ENCODE data around the gene GRIN2B.
A peak's percentile ranks its signal among the peaks of the same experiment; 100 is the strongest.

GRIN2B gene

GRCh38 chr12:13981296-13981962 lies at the start of gene GRIN2B:
Gene GRIN2B, minus strand, starts transcription at chr12:13981602. Its CDS starts 115,394 bp downstream, at chr12:13866208.
- Histone ChIP-seq H3K27me3 (ENCODE audit: control insufficient read depth, insufficient read depth, low read length) (peaks cover 63% of the 10 kb centered on the region), H3K9me3 (ENCODE audit: control insufficient read depth, insufficient read depth, low read length) (no peaks in the 10 kb centered on the region), H3K4me3 (ENCODE audit: low read depth, low read length) (peak within 1 kb of the TSS; percentile 89), H3K9ac (ENCODE audit: low read depth, low read length) (no peak within 1 kb of the TSS; the same call in 1 of the 2 replicates), H3K36me3 (ENCODE audit: control insufficient read depth, insufficient read depth, low read length) (no peaks in the 10 kb centered on the region), H3K27ac (ENCODE audit: low read depth, low read length) (no peak within 1 kb of the TSS), H3K4me1 (ENCODE audit: control insufficient read depth, insufficient read depth, low read length) (peaks cover 6% of the 10 kb centered on the region)

GRCh38 chr12:14026537-14026936 lies 45.1 kb upstream of the GRIN2B start:
- Histone ChIP-seq H3K9me3 (ENCODE audit: control insufficient read depth, insufficient read depth, low read length) (no peaks in the 10 kb centered on the region), H3K27me3 (ENCODE audit: control insufficient read depth, insufficient read depth, low read length) (no peaks in the 10 kb centered on the region), H3K4me3 (ENCODE audit: low read depth, low read length) (no peak overlapping the region), H3K27ac (ENCODE audit: low read depth, low read length) (no peak overlapping the region), H3K4me1 (ENCODE audit: control insufficient read depth, insufficient read depth, low read length) (no peaks in the 10 kb centered on the region), H3K9ac (ENCODE audit: low read depth, low read length) (no peak overlapping the region), H3K36me3 (ENCODE audit: control insufficient read depth, insufficient read depth, low read length) (no peaks in the 10 kb centered on the region)

GRCh38 chr12:14024591-14024990 lies 43.2 kb upstream of the GRIN2B start:
- Histone ChIP-seq H3K27me3 (ENCODE audit: control insufficient read depth, insufficient read depth, low read length) (no peaks in the 10 kb centered on the region), H3K4me3 (ENCODE audit: low read depth, low read length) (no peak overlapping the region), H3K4me1 (ENCODE audit: control insufficient read depth, insufficient read depth, low read length) (no peaks in the 10 kb centered on the region), H3K9ac (ENCODE audit: low read depth, low read length) (no peak overlapping the region), H3K36me3 (ENCODE audit: control insufficient read depth, insufficient read depth, low read length) (no peaks in the 10 kb centered on the region), H3K27ac (ENCODE audit: low read depth, low read length) (no peak overlapping the region), H3K9me3 (ENCODE audit: control insufficient read depth, insufficient read depth, low read length) (no peaks in the 10 kb centered on the region)

- Histone ChIP-seq H3K4me1 (ENCODE audit: control insufficient read depth, insufficient read depth, low read length) (no peaks in the 10 kb centered on the region), H3K4me3 (ENCODE audit: low read depth, low read length) (no peak overlapping the region), H3K9ac (ENCODE audit: low read depth, low read length) (no peak overlapping the region), H3K27ac (ENCODE audit: low read depth, low read length) (no peak overlapping the region), H3K27me3 (ENCODE audit: control insufficient read depth, insufficient read depth, low read length) (no peaks in the 10 kb centered on the region), H3K9me3 (ENCODE audit: control insufficient read depth, insufficient read depth, low read length) (no peaks in the 10 kb centered on the region), H3K36me3 (ENCODE audit: control insufficient read depth, insufficient read depth, low read length) (no peaks in the 10 kb centered on the region)
Measured at GRCh38 chr12:14018080-14018479, 36.7 kb upstream of the GRIN2B start.

- Histone ChIP-seq H3K9ac (ENCODE audit: low read depth, low read length) (no peak overlapping the region), H3K27me3 (ENCODE audit: control insufficient read depth, insufficient read depth, low read length) (no peaks in the 10 kb centered on the region), H3K36me3 (ENCODE audit: control insufficient read depth, insufficient read depth, low read length) (no peaks in the 10 kb centered on the region), H3K4me1 (ENCODE audit: control insufficient read depth, insufficient read depth, low read length) (no peaks in the 10 kb centered on the region), H3K27ac (ENCODE audit: low read depth, low read length) (no peak overlapping the region), H3K4me3 (ENCODE audit: low read depth, low read length) (no peak overlapping the region), H3K9me3 (ENCODE audit: control insufficient read depth, insufficient read depth, low read length) (no peaks in the 10 kb centered on the region)
Measured at GRCh38 chr12:14010989-14011388, 29.6 kb upstream of the GRIN2B start.

GRCh38 chr12:14007639-14008038 lies 26.2 kb upstream of the GRIN2B start:
- no peaks in the 10 kb centered on the region for H3K36me3 ChIP-seq (ENCODE audit: control insufficient read depth, insufficient read depth, low read length)
- no peaks in the 10 kb centered on the region for H3K9me3 ChIP-seq (ENCODE audit: control insufficient read depth, insufficient read depth, low read length)
- H3K4me1 ChIP-seq (ENCODE audit: control insufficient read depth, insufficient read depth, low read length): no peaks in the 10 kb centered on the region
- no peak overlapping the region for H3K27ac ChIP-seq (ENCODE audit: low read depth, low read length)
- H3K9ac ChIP-seq (ENCODE audit: low read depth, low read length): no peak overlapping the region
- H3K27me3 ChIP-seq (ENCODE audit: control insufficient read depth, insufficient read depth, low read length): no peaks in the 10 kb centered on the region
- H3K4me3 ChIP-seq (ENCODE audit: low read depth, low read length): no peak overlapping the region

GRCh38 chr12:13992585-13992984 lies 11.2 kb upstream of the GRIN2B start:
- H3K9ac ChIP-seq (ENCODE audit: low read depth, low read length): no peak overlapping the region
- no peak overlapping the region for H3K4me3 ChIP-seq (ENCODE audit: low read depth, low read length)
- H3K27ac ChIP-seq (ENCODE audit: low read depth, low read length): no peak overlapping the region

GRCh38 chr12:13992106-13992505 lies 10.7 kb upstream of the GRIN2B start:
- Histone ChIP-seq H3K4me1 (ENCODE audit: control insufficient read depth, insufficient read depth, low read length) (no peaks in the 10 kb centered on the region), H3K27ac (ENCODE audit: low read depth, low read length) (no peak overlapping the region), H3K27me3 (ENCODE audit: control insufficient read depth, insufficient read depth, low read length) (no peaks in the 10 kb centered on the region), H3K36me3 (ENCODE audit: control insufficient read depth, insufficient read depth, low read length) (no peaks in the 10 kb centered on the region), H3K9ac (ENCODE audit: low read depth, low read length) (no peak overlapping the region), H3K9me3 (ENCODE audit: control insufficient read depth, insufficient read depth, low read length) (no peaks in the 10 kb centered on the region), H3K4me3 (ENCODE audit: low read depth, low read length) (no peak overlapping the region)

More at GRCh38 chr12:13992585-13992984, 11.2 kb upstream of the GRIN2B start:
- H3K36me3 ChIP-seq (ENCODE audit: control insufficient read depth, insufficient read depth, low read length): no peaks in the 10 kb centered on the region
- H3K4me1 ChIP-seq (ENCODE audit: control insufficient read depth, insufficient read depth, low read length): no peaks in the 10 kb centered on the region
- H3K27me3 ChIP-seq (ENCODE audit: control insufficient read depth, insufficient read depth, low read length): no peaks in the 10 kb centered on the region
- H3K9me3 ChIP-seq (ENCODE audit: control insufficient read depth, insufficient read depth, low read length): no peaks in the 10 kb centered on the region

GRCh38 chr12:13986031-13986430 lies 4.6 kb upstream of the GRIN2B start:
- Histone ChIP-seq H3K4me1 (ENCODE audit: control insufficient read depth, insufficient read depth, low read length) (peaks cover 2% of the 10 kb centered on the region; the same call in 1 of the 2 replicates), H3K9me3 (ENCODE audit: control insufficient read depth, insufficient read depth, low read length) (no peaks in the 10 kb centered on the region), H3K4me3 (ENCODE audit: low read depth, low read length) (no peak overlapping the region), H3K36me3 (ENCODE audit: control insufficient read depth, insufficient read depth, low read length) (no peaks in the 10 kb centered on the region), H3K27ac (ENCODE audit: low read depth, low read length) (no peak overlapping the region), H3K27me3 (ENCODE audit: control insufficient read depth, insufficient read depth, low read length) (peaks cover 26% of the 10 kb centered on the region), H3K9ac (ENCODE audit: low read depth, low read length) (no peak overlapping the region)

GRCh38 chr12:13981990-13982389 lies 588 bp upstream of the GRIN2B start:
- peak overlapping the region; percentile 89 for H3K4me3 ChIP-seq (ENCODE audit: low read depth, low read length)
- no peak overlapping the region for H3K27ac ChIP-seq (ENCODE audit: low read depth, low read length)
- H3K27me3 ChIP-seq (ENCODE audit: control insufficient read depth, insufficient read depth, low read length): peaks cover 63% of the 10 kb centered on the region

GRCh38 chr12:13980538-13981295 lies 685 bp downstream of the GRIN2B start:
- Histone ChIP-seq H3K9me3 (ENCODE audit: control insufficient read depth, insufficient read depth, low read length) (no peaks in the 10 kb centered on the region), H3K4me3 (ENCODE audit: low read depth, low read length) (peak overlapping the region; percentile 89), H3K4me1 (ENCODE audit: control insufficient read depth, insufficient read depth, low read length) (peaks cover 6% of the 10 kb centered on the region), H3K36me3 (ENCODE audit: control insufficient read depth, insufficient read depth, low read length) (no peaks in the 10 kb centered on the region), H3K27ac (ENCODE audit: low read depth, low read length) (no peak overlapping the region), H3K9ac (ENCODE audit: low read depth, low read length) (no peak overlapping the region; the same call in 1 of the 2 replicates), H3K27me3 (ENCODE audit: control insufficient read depth, insufficient read depth, low read length) (peaks cover 63% of the 10 kb centered on the region)

More at GRCh38 chr12:13981990-13982389, 588 bp upstream of the GRIN2B start:
- Histone ChIP-seq H3K9ac (ENCODE audit: low read depth, low read length) (no peak overlapping the region), H3K4me1 (ENCODE audit: control insufficient read depth, insufficient read depth, low read length) (peaks cover 2% of the 10 kb centered on the region), H3K36me3 (ENCODE audit: control insufficient read depth, insufficient read depth, low read length) (no peaks in the 10 kb centered on the region), H3K9me3 (ENCODE audit: control insufficient read depth, insufficient read depth, low read length) (no peaks in the 10 kb centered on the region)

Data from HUES48 (cell line).